ENCODE data around the gene MALAT1.
"Not testable (repeated sequence)": the region's sequence is repeated elsewhere in the genome, so short reads cannot be mapped to it uniquely, and the experiment has no call there.

MALAT1 gene

GRCh38 chr11:65498977-65499712 lies at the start of gene MALAT1:
TSS of gene MALAT1 (plus strand) at chr11:65499045.
- Histone ChIP-seq H3K27me3 (replicated peaks; ENCODE audit: control insufficient read depth, insufficient read depth, low read length) (no peaks in the 10 kb centered on the region), H3K4me3 (ENCODE audit: low read length) (peak within 1 kb of the TSS; percentile 90), H3K36me3 (ENCODE audit: control insufficient read depth, insufficient read depth, low read length, severe bottlenecking) (peaks cover 37% of the 10 kb centered on the region), H3K4me1 (ENCODE audit: control insufficient read depth, insufficient read depth, low read length) (peaks cover 27% of the 10 kb centered on the region), H3K9me3 (ENCODE audit: control insufficient read depth, low read length) (peaks cover 8% of the 10 kb centered on the region), H3K9ac (ENCODE audit: low read length) (peak within 1 kb of the TSS; percentile 98)
- peak; percentile 97 for DNase-seq (ENCODE audit: low read depth)

GRCh38 chr11:65451301-65451700 lies 47.5 kb upstream of the MALAT1 start:
- DNase-seq (ENCODE audit: low read depth); H3K9ac ChIP-seq (ENCODE audit: low read length): not testable (repeated sequence)
- peaks cover 57% of the 10 kb centered on the region for H3K4me1 ChIP-seq (ENCODE audit: control insufficient read depth, insufficient read depth, low read length)

GRCh38 chr11:65452259-65452658 lies 46.6 kb upstream of the MALAT1 start:
- H3K27me3 ChIP-seq (replicated peaks; ENCODE audit: control insufficient read depth, insufficient read depth, low read length); H3K36me3 ChIP-seq (ENCODE audit: control insufficient read depth, insufficient read depth, low read length, severe bottlenecking); H3K4me3 ChIP-seq (ENCODE audit: low read length); DNase-seq (ENCODE audit: low read depth); H3K9me3 ChIP-seq (ENCODE audit: control insufficient read depth, low read length): not testable (repeated sequence)
- H3K9ac ChIP-seq (ENCODE audit: low read length) = peak overlapping the region; percentile 31
- peaks cover 57% of the 10 kb centered on the region for H3K4me1 ChIP-seq (ENCODE audit: control insufficient read depth, insufficient read depth, low read length)

More at GRCh38 chr11:65451301-65451700, 47.5 kb upstream of the MALAT1 start:
- H3K36me3 ChIP-seq (ENCODE audit: control insufficient read depth, insufficient read depth, low read length, severe bottlenecking); H3K9me3 ChIP-seq (ENCODE audit: control insufficient read depth, low read length); H3K4me3 ChIP-seq (ENCODE audit: low read length); H3K27me3 ChIP-seq (replicated peaks; ENCODE audit: control insufficient read depth, insufficient read depth, low read length): not testable (repeated sequence)

- H3K9me3 ChIP-seq (ENCODE audit: control insufficient read depth, low read length) = no peaks in the 10 kb centered on the region
- peak overlapping the region; percentile 31 for H3K9ac ChIP-seq (ENCODE audit: low read length)
- no peak overlapping the region for H3K4me3 ChIP-seq (ENCODE audit: low read length)
- peaks cover 54% of the 10 kb centered on the region for H3K4me1 ChIP-seq (ENCODE audit: control insufficient read depth, insufficient read depth, low read length)
- H3K36me3 ChIP-seq (ENCODE audit: control insufficient read depth, insufficient read depth, low read length, severe bottlenecking) = no peaks in the 10 kb centered on the region
- DNase-seq (ENCODE audit: low read depth) = peak; percentile 91
- H3K27me3 ChIP-seq (replicated peaks; ENCODE audit: control insufficient read depth, insufficient read depth, low read length) = no peaks in the 10 kb centered on the region
Observed at GRCh38 chr11:65452806-65453490, 45.9 kb upstream of the MALAT1 start.

GRCh38 chr11:65454311-65454695 lies 44.5 kb upstream of the MALAT1 start:
- DNase-seq (ENCODE audit: low read depth) = peak; percentile 36
- no peaks in the 10 kb centered on the region for H3K9me3 ChIP-seq (ENCODE audit: control insufficient read depth, low read length)
- H3K27me3 ChIP-seq (replicated peaks; ENCODE audit: control insufficient read depth, insufficient read depth, low read length) = no peaks in the 10 kb centered on the region
- H3K4me3 ChIP-seq (ENCODE audit: low read length) = peak overlapping the region; percentile 84
- H3K9ac ChIP-seq (ENCODE audit: low read length) = peak overlapping the region; percentile 97
- H3K36me3 ChIP-seq (ENCODE audit: control insufficient read depth, insufficient read depth, low read length, severe bottlenecking) = no peaks in the 10 kb centered on the region
- peaks cover 45% of the 10 kb centered on the region for H3K4me1 ChIP-seq (ENCODE audit: control insufficient read depth, insufficient read depth, low read length)

GRCh38 chr11:65454696-65455456 lies 44.0 kb upstream of the MALAT1 start:
- H3K4me1 ChIP-seq (ENCODE audit: control insufficient read depth, insufficient read depth, low read length) = peaks cover 47% of the 10 kb centered on the region
- H3K9me3 ChIP-seq (ENCODE audit: control insufficient read depth, low read length) = no peaks in the 10 kb centered on the region
- peak overlapping the region; percentile 97 for H3K9ac ChIP-seq (ENCODE audit: low read length)
- H3K36me3 ChIP-seq (ENCODE audit: control insufficient read depth, insufficient read depth, low read length, severe bottlenecking) = no peaks in the 10 kb centered on the region
- H3K27me3 ChIP-seq (replicated peaks; ENCODE audit: control insufficient read depth, insufficient read depth, low read length) = no peaks in the 10 kb centered on the region
- DNase-seq (ENCODE audit: low read depth) = peak; percentile 81
- peak overlapping the region; percentile 84 for H3K4me3 ChIP-seq (ENCODE audit: low read length)

- peak overlapping the region; percentile 73 for H3K9ac ChIP-seq (ENCODE audit: low read length)
- H3K27me3 ChIP-seq (replicated peaks; ENCODE audit: control insufficient read depth, insufficient read depth, low read length) = no peaks in the 10 kb centered on the region
- peak; percentile 34 for DNase-seq (ENCODE audit: low read depth)
- no peaks in the 10 kb centered on the region for H3K9me3 ChIP-seq (ENCODE audit: control insufficient read depth, low read length)
- H3K4me1 ChIP-seq (ENCODE audit: control insufficient read depth, insufficient read depth, low read length) = peaks cover 51% of the 10 kb centered on the region
- H3K36me3 ChIP-seq (ENCODE audit: control insufficient read depth, insufficient read depth, low read length, severe bottlenecking) = no peaks in the 10 kb centered on the region
- H3K4me3 ChIP-seq (ENCODE audit: low read length) = peak overlapping the region; percentile 84
Observed at GRCh38 chr11:65456418-65456817, 42.4 kb upstream of the MALAT1 start.

- Histone ChIP-seq H3K4me1 (ENCODE audit: control insufficient read depth, insufficient read depth, low read length) (peaks cover 32% of the 10 kb centered on the region), H3K36me3 (ENCODE audit: control insufficient read depth, insufficient read depth, low read length, severe bottlenecking) (no peaks in the 10 kb centered on the region), H3K27me3 (replicated peaks; ENCODE audit: control insufficient read depth, insufficient read depth, low read length) (no peaks in the 10 kb centered on the region), H3K9me3 (ENCODE audit: control insufficient read depth, low read length) (no peaks in the 10 kb centered on the region), H3K4me3 (ENCODE audit: low read length) (no peak overlapping the region), H3K9ac (ENCODE audit: low read length) (no peak overlapping the region)
- DNase-seq (ENCODE audit: low read depth) = no peak
Observed at GRCh38 chr11:65459552-65459951, 39.3 kb upstream of the MALAT1 start.

- not testable (repeated sequence) for H3K4me3 ChIP-seq (ENCODE audit: low read length); H3K36me3 ChIP-seq (ENCODE audit: control insufficient read depth, insufficient read depth, low read length, severe bottlenecking); H3K9me3 ChIP-seq (ENCODE audit: control insufficient read depth, low read length); H3K27me3 ChIP-seq (replicated peaks; ENCODE audit: control insufficient read depth, insufficient read depth, low read length); DNase-seq (ENCODE audit: low read depth); H3K9ac ChIP-seq (ENCODE audit: low read length)
- peaks cover 20% of the 10 kb centered on the region for H3K4me1 ChIP-seq (ENCODE audit: control insufficient read depth, insufficient read depth, low read length)
Observed at GRCh38 chr11:65465471-65465870, 33.4 kb upstream of the MALAT1 start.

- H3K4me1 ChIP-seq (ENCODE audit: control insufficient read depth, insufficient read depth, low read length) = peaks cover 34% of the 10 kb centered on the region
- H3K4me3 ChIP-seq (ENCODE audit: low read length); H3K27me3 ChIP-seq (replicated peaks; ENCODE audit: control insufficient read depth, insufficient read depth, low read length); H3K9me3 ChIP-seq (ENCODE audit: control insufficient read depth, low read length); DNase-seq (ENCODE audit: low read depth); H3K9ac ChIP-seq (ENCODE audit: low read length); H3K36me3 ChIP-seq (ENCODE audit: control insufficient read depth, insufficient read depth, low read length, severe bottlenecking): not testable (repeated sequence)
Observed at GRCh38 chr11:65467306-65467705, 31.5 kb upstream of the MALAT1 start.

- no peaks in the 10 kb centered on the region for H3K9me3 ChIP-seq (ENCODE audit: control insufficient read depth, low read length)
- peaks cover 40% of the 10 kb centered on the region for H3K4me1 ChIP-seq (ENCODE audit: control insufficient read depth, insufficient read depth, low read length)
- H3K4me3 ChIP-seq (ENCODE audit: low read length) = no peak overlapping the region
- peak overlapping the region; percentile 63 for H3K9ac ChIP-seq (ENCODE audit: low read length)
- H3K36me3 ChIP-seq (ENCODE audit: control insufficient read depth, insufficient read depth, low read length, severe bottlenecking) = no peaks in the 10 kb centered on the region
- DNase-seq (ENCODE audit: low read depth) = peak; percentile 25
- no peaks in the 10 kb centered on the region for H3K27me3 ChIP-seq (replicated peaks; ENCODE audit: control insufficient read depth, insufficient read depth, low read length)
Observed at GRCh38 chr11:65468874-65469333, 29.9 kb upstream of the MALAT1 start.

Measured in adipocyte (in vitro differentiated cells).